Small intestine (tissue), 7 donors: ENCODE measurements around the gene ZNF764. TPM values are rescaled to one million over a fixed set of nuclear protein-coding genes. Genes with fewer than 3 reads are reported as not detected.
"Not testable (repeated sequence)": the region's sequence is repeated elsewhere in the genome, so short reads cannot be mapped to it uniquely, and the experiment has no call there.

Experiments used
- DNase-seq, 2 donors: peaks; one replicate each; pipeline versions ENCODE4 v3.0.0 to v3.0.0-alpha.2; 2013
- FAIRE-seq: peaks from 2 replicates; lab custom pipeline; 2012; peaks lifted over from hg19 to GRCh38; lab: Jason Lieb, UNC
- H3K27ac ChIP-seq, 3 donors: one replicate each; pipeline ENCODE4 v1.5.1; 2013; ENCODE audit warnings: low read length in 2 of 3, mild to moderate bottlenecking in 2 of 3, control low read depth in 1 of 3, inconsistent platforms in 1 of 3, low read depth in 1 of 3, moderate library complexity in 1 of 3
- H3K27me3 ChIP-seq, 3 donors: one replicate each; pipeline ENCODE4 v1.6.1; 2013; ENCODE audit warnings: low read length in 3 of 3, inconsistent platforms in 1 of 3; ENCODE audit not compliant: control insufficient read depth in 3 of 3, insufficient read depth in 3 of 3
- H3K36me3 ChIP-seq, 3 donors: one replicate each; pipeline ENCODE4 v1.6.1; 2013; ENCODE audit warnings: low read length in 3 of 3, inconsistent platforms in 1 of 3, low read depth in 1 of 3, mild to moderate bottlenecking in 1 of 3, moderate library complexity in 1 of 3; ENCODE audit not compliant: control insufficient read depth in 3 of 3, insufficient read depth in 2 of 3
- H3K4me1 ChIP-seq, 3 donors: one replicate each; pipeline ENCODE4 v1.6.1; 2013; ENCODE audit warnings: low read length in 2 of 3, inconsistent platforms in 1 of 3, low read depth in 1 of 3, mild to moderate bottlenecking in 1 of 3, moderate library complexity in 1 of 3; ENCODE audit not compliant: control insufficient read depth in 3 of 3, insufficient read depth in 2 of 3
- H3K4me3 ChIP-seq, 3 donors: one replicate each; pipeline ENCODE4 v1.5.1; 2013; ENCODE audit warnings: low read length in 3 of 3, control low read depth in 1 of 3, inconsistent platforms in 1 of 3, low read depth in 1 of 3, mild to moderate bottlenecking in 1 of 3, moderate library complexity in 1 of 3
- H3K9me3 ChIP-seq, 2 donors: one replicate each; pipeline ENCODE4 v1.6.1; 2013; ENCODE audit warnings: low read depth in 1 of 2, low read length in 1 of 2; ENCODE audit not compliant: control insufficient read depth in 2 of 2, insufficient read depth in 1 of 2
- WGBS, 3 donors: extraction: QIAGEN DNeasy Blood & Tissue Kit; methylation state at CpG; one replicate each; pipeline ENCODE4 v1.1.7; 2013; 5-methylcytosine and 5-hydroxymethylcytosine counted together
- polyA plus RNA-seq, 4 donors: library from polyadenylated mRNA; stranded (reverse) in 3 of 4; unstranded in 1 of 4; fragments of 200-250 nt in 3 of 4; fragments of 120-200 nt in 1 of 4; gene quantifications; one replicate each; pipeline versions ENCODE4 v1.2.1 to v1.2.3, GENCODE V29; 2013
- donor health status: healthy with polysubstance abuse.
- donor health status: control.
- donor health status: control.
- donor health status: Bipolar disorder and iron deficiency.
- donor health status: healthy.

The ZNF764 gene
- polyA plus RNA-seq, 4 donors: 5.4 to 23.0 (median 6.2) TPM

GRCh38 chr16:30536391-30537024 lies 21.7 kb downstream of the ZNF764 start:
- FAIRE-seq, H3K4me3 ChIP-seq: not testable (repeated sequence)
- WGBS, 3 donors: 89 to 91% (median 90%) methylated on average over 13 of the region's 13 CpGs

GRCh38 chr16:30535777-30536190 lies 22.4 kb downstream of the ZNF764 start:
- Histone ChIP-seq H3K4me1 (peaks cover 0 to 48% (median 0%) of the 10 kb centered on the region in 3 donors), H3K9me3 (no peaks in the 10 kb centered on the region), H3K4me3 (peak overlapping the region; percentile 71 to 85 (median 78)), H3K27me3 (no peaks in the 10 kb centered on the region), H3K36me3 (peaks cover 0 to 30% (median 3%) of the 10 kb centered on the region in 3 donors), H3K27ac (peak overlapping the region; percentile 77 to 96 (median 90))
- 22 to 27% (median 23%) methylated on average over 12 of the region's 12 CpGs for whole genome bisulfite sequencing, 3 donors
- DNase-seq: peak; percentile 85 to 87
- FAIRE-seq: no peak

More at GRCh38 chr16:30536391-30537024, 21.7 kb downstream of the ZNF764 start:
- DNase-seq, H3K27me3 ChIP-seq, H3K9me3 ChIP-seq: not testable (repeated sequence)
- Histone ChIP-seq H3K4me1 (peaks cover 0 to 45% (median 0%) of the 10 kb centered on the region in 3 donors), H3K27ac (peak overlapping the region in 1 of 3 donors; percentile 77), H3K36me3 (peaks cover 0 to 22% (median under 1%) of the 10 kb centered on the region in 3 donors)

GRCh38 chr16:30535106-30535776 lies 22.9 kb downstream of the ZNF764 start:
- no peak for DNase-seq
- H3K4me1 ChIP-seq: peaks cover 0 to 49% (median 0%) of the 10 kb centered on the region in 3 donors
- 3 to 4% (median 3%) methylated on average over 18 of the region's 18 CpGs for WGBS, 3 donors
- FAIRE-seq: no peak
- H3K36me3 ChIP-seq: peaks cover 0 to 35% (median 3%) of the 10 kb centered on the region in 3 donors
- no peaks in the 10 kb centered on the region for H3K9me3 ChIP-seq
- peak overlapping the region; percentile 77 to 96 (median 90) for H3K27ac ChIP-seq
- peak overlapping the region; percentile 71 to 85 (median 78) for H3K4me3 ChIP-seq
- no peaks in the 10 kb centered on the region for H3K27me3 ChIP-seq

- Histone ChIP-seq H3K27ac (peak within 1 kb of the TSS; percentile 77 to 96 (median 90)), H3K9me3 (no peaks in the 10 kb centered on the region), H3K4me1 (peaks cover 0 to 48% (median 0%) of the 10 kb centered on the region in 3 donors), H3K4me3 (peak within 1 kb of the TSS; percentile 71 to 85 (median 78)), H3K36me3 (peaks cover 0 to 35% (median 3%) of the 10 kb centered on the region in 3 donors), H3K27me3 (no peaks in the 10 kb centered on the region)
- DNase-seq: peak; percentile 91 to 96
- WGBS, 3 donors: 0% methylated on average over 66 to 70 of the region's 70 CpGs
- FAIRE-seq: no peak
Measured at GRCh38 chr16:30534368-30535105, 23.6 kb downstream of the ZNF764 start, which contains the start of gene ZNF747. Gene ZNF747 (minus strand): TSS chr16:30534858. CDS start chr16:30534679, 179 bp downstream.

- no peaks in the 10 kb centered on the region for H3K27me3 ChIP-seq
- H3K9me3 ChIP-seq: no peaks in the 10 kb centered on the region
- H3K4me3 ChIP-seq: peak overlapping the region; percentile 71 to 85 (median 78)
- peak overlapping the region; percentile 77 to 96 (median 90) for H3K27ac ChIP-seq
- peaks cover 0 to 37% (median 3%) of the 10 kb centered on the region in 3 donors for H3K36me3 ChIP-seq
- WGBS, 3 donors: 3 to 12% (median 4%) methylated on average over 25 to 29 of the region's 29 CpGs
- FAIRE-seq (no peak), DNase-seq (peak; percentile 48 to 50)
- H3K4me1 ChIP-seq: peaks cover 0 to 48% (median 0%) of the 10 kb centered on the region in 3 donors
Measured at GRCh38 chr16:30533748-30534367, 24.3 kb downstream of the ZNF764 start.

- no peak for FAIRE-seq
- WGBS, 3 donors: 42 to 61% (median 45%) methylated on average over 11 of the region's 11 CpGs
Measured at GRCh38 chr16:30533146-30533522, 25.0 kb downstream of the ZNF764 start.

GRCh38 chr16:30532285-30533145 lies 25.7 kb downstream of the ZNF764 start:
- H3K27me3 ChIP-seq: no peaks in the 10 kb centered on the region
- H3K9me3 ChIP-seq: no peaks in the 10 kb centered on the region
- WGBS, 3 donors: 93 to 96% (median 94%) methylated on average over 46 to 57 of the region's 57 CpGs
- H3K4me3 ChIP-seq: peak overlapping the region in 1 of 3 donors; percentile 71
- peaks cover 0 to 37% (median 3%) of the 10 kb centered on the region in 3 donors for H3K36me3 ChIP-seq
- FAIRE-seq (no peak), DNase-seq (no peak)
- peaks cover 0 to 57% (median 4%) of the 10 kb centered on the region in 3 donors for H3K4me1 ChIP-seq
- H3K27ac ChIP-seq: peak overlapping the region in 1 of 3 donors; percentile 90

More at GRCh38 chr16:30533146-30533522, 25.0 kb downstream of the ZNF764 start:
- peak overlapping the region in 2 of 3 donors; percentile 71 to 78 for H3K4me3 ChIP-seq
- H3K36me3 ChIP-seq: peaks cover 0 to 37% (median 3%) of the 10 kb centered on the region in 3 donors
- peak; percentile 45 to 72 for DNase-seq
- H3K27me3 ChIP-seq: no peaks in the 10 kb centered on the region
- peak overlapping the region in 2 of 3 donors; percentile 77 to 90 for H3K27ac ChIP-seq
- H3K4me1 ChIP-seq: peaks cover 0 to 51% (median 0%) of the 10 kb centered on the region in 3 donors
- H3K9me3 ChIP-seq: no peaks in the 10 kb centered on the region
